GM12878 (cell line): Measurements from ENCODE around the gene SASH1. TPM values are rescaled to one million over a fixed set of nuclear protein-coding genes. Genes with fewer than 3 reads are reported as not detected.

Experiments
- ATAC-seq: fragments of 200-7000 bp; cut with Tn5 transposase; 3 replicates; pipeline ENCODE4 v1.9.1; 2020; ENCODE audit warnings: mild to moderate bottlenecking, moderate library complexity
- BruUV-seq: library from RNA; stranded (reverse); fragments of 400-500 nt; replicated peaks from 2 replicates; lab custom pipeline; 2021; lab: Mats Ljungman, UMichigan
- CTCF ChIA-PET: fragments of 300-600 bp; sonication (Branson Sonifier 250); formaldehyde crosslinking; extraction: SDS; loops from one replicate; lab custom pipeline; 2021; ENCODE audit warnings: inconsistent platforms; lab: Yijun Ruan, JAX
- POLR2A ChIA-PET: fragments of 350-600 bp; formaldehyde crosslinking; extraction: SDS; loops from one replicate; lab custom pipeline; 2021; ENCODE audit warnings: inconsistent platforms; lab: Charles Lee
- RAD21 ChIA-PET: fragments of 300-600 bp; sonication (Branson Sonifier 250); formaldehyde crosslinking; loops from one replicate; lab custom pipeline; 2023; ENCODE audit warnings: antibody characterized with exemption; ENCODE audit not compliant: unreplicated experiment; lab: Charles Lee
- SMC1A ChIA-PET: fragments of 300-600 bp; sonication (Branson Sonifier 250); formaldehyde crosslinking; loops from one replicate; lab custom pipeline; 2023; ENCODE audit not compliant: unreplicated experiment, uncharacterized antibody; lab: Charles Lee
- DNase-seq: peaks from one replicate; pipeline ENCODE4 v3.0.0-alpha.2; 2011; ENCODE audit warnings: low read depth, low spot score
- FAIRE-seq: peaks from 3 replicates; lab custom pipeline; 2011; peaks lifted over from hg19 to GRCh38; lab: Jason Lieb, UNC
- H2AFZ ChIP-seq: 2 replicates; pipeline ENCODE4 v1.6.0; 2011; ENCODE audit warnings: low read depth, low read length, control low read depth; ENCODE audit not compliant: control insufficient read depth
- H3K27ac ChIP-seq: 2 replicates; pipeline ENCODE4 v1.5.1; 2011; ENCODE audit warnings: control low read depth; ENCODE audit not compliant: control insufficient read depth, insufficient read depth
- H3K27me3 ChIP-seq, 2 experiments: replicated peaks in 1 of 2; 2 replicates each; pipeline versions ENCODE4 v1.6.0 to v1.6.1; 2011; ENCODE audit warnings: low read length in 1 of 2; ENCODE audit not compliant: control insufficient read depth in 2 of 2, insufficient read depth in 2 of 2
- H3K36me3 ChIP-seq, 2 experiments: 2 replicates each; pipeline ENCODE4 v1.5.1; 2011; ENCODE audit warnings: low read length in 1 of 2; ENCODE audit not compliant: control insufficient read depth in 2 of 2, insufficient read depth in 2 of 2
- H3K4me1 ChIP-seq: 2 replicates; pipeline ENCODE4 v1.6.1; 2011; ENCODE audit warnings: mild to moderate bottlenecking, low read length, moderate library complexity, mixed read lengths; ENCODE audit not compliant: control insufficient read depth, insufficient read depth
- H3K4me2 ChIP-seq: 2 replicates; pipeline ENCODE4 v1.6.0; 2011; ENCODE audit warnings: control low read depth; ENCODE audit not compliant: control insufficient read depth, insufficient read depth
- H3K4me3 ChIP-seq: fragments of 200-600 bp; sonication (generic); 2 replicates; pipeline ENCODE4 v1.5.1; 2016
- H3K79me2 ChIP-seq: 2 replicates; pipeline ENCODE4 v1.6.0; 2011; ENCODE audit warnings: low read length; ENCODE audit not compliant: control insufficient read depth, insufficient read depth
- H3K9ac ChIP-seq: 2 replicates; pipeline ENCODE4 v1.8.0; 2011; ENCODE audit warnings: low read length, control low read depth, mixed read lengths; ENCODE audit not compliant: control insufficient read depth, insufficient read depth
- H3K9me3 ChIP-seq: replicated peaks from 3 replicates; pipeline ENCODE4 v1.5.1; 2011; ENCODE audit warnings: mild to moderate bottlenecking, low read length; ENCODE audit not compliant: control insufficient read depth, insufficient read depth
- H4K20me1 ChIP-seq: 2 replicates; pipeline ENCODE4 v1.6.0; 2011; ENCODE audit not compliant: control insufficient read depth, insufficient read depth
- BCL11A ChIP-seq: IDR thresholded peaks from 2 replicates; pipeline ENCODE4 v1.6.1; 2011; ENCODE audit warnings: low read depth, low read length
- DPF2 ChIP-seq: fragments of 450-650 bp; IDR thresholded peaks from 2 replicates; pipeline ENCODE4 v1.6.1; 2017; ENCODE audit warnings: mild to moderate bottlenecking
- EED ChIP-seq: sonication (generic); IDR thresholded peaks from 2 replicates; pipeline ENCODE4 v1.6.1; 2016; ENCODE audit warnings: antibody characterized with exemption, low read depth
- KLF5 ChIP-seq: fragments of 450-650 bp; IDR thresholded peaks from 2 replicates; pipeline ENCODE4 v1.6.1; 2014; ENCODE audit warnings: mild to moderate bottlenecking; ENCODE audit not compliant: partially characterized antibody
- MEF2A ChIP-seq: IDR thresholded peaks from 2 replicates; pipeline ENCODE4 v1.6.1; 2011; ENCODE audit warnings: low read depth, mild to moderate bottlenecking, low read length, moderate library complexity; ENCODE audit not compliant: insufficient read depth
- MTA3 ChIP-seq: IDR thresholded peaks from 2 replicates; pipeline ENCODE4 v1.6.1; 2012; ENCODE audit warnings: low read length, inconsistent platforms, borderline replicate concordance
- POLR2AphosphoS2 ChIP-seq: IDR thresholded peaks from 2 replicates; pipeline ENCODE4 v1.6.1; 2011; ENCODE audit warnings: low read depth, mild to moderate bottlenecking, low read length, improper control_type of control experiment, moderate library complexity
- SMAD1 ChIP-seq: fragments of 450-650 bp; IDR thresholded peaks from 2 replicates; pipeline ENCODE4 v1.6.1; 2018; ENCODE audit warnings: mild to moderate bottlenecking, low read depth; ENCODE audit not compliant: partially characterized antibody
- ZNF274 ChIP-seq: IDR thresholded peaks from one replicate; pipeline ENCODE4 v1.8.0; 2011; ENCODE audit not compliant: insufficient read length, insufficient read depth
- WGBS: methylation state at CpG from one replicate; pipeline ENCODE4 v1.1.6; 2016; ENCODE audit warnings: low lambda C conversion rate; ENCODE audit not compliant: insufficient replicate concordance, insufficient coverage; ENCODE audit errors: missing lambda C conversion rate; 5-methylcytosine and 5-hydroxymethylcytosine counted together
- in situ Hi-C: fragments of 300-500 bp; cut with MboI; formaldehyde crosslinking; loops from 9 replicates; pipeline ENCODE4 v1.14.3; 2018; ENCODE audit warnings: mixed read lengths
- intact Hi-C: fragments of 100-400 bp; cut with micrococcal nuclease; formaldehyde crosslinking; loops from one replicate; pipeline ENCODE4 v1.14.2; 2022; ENCODE audit not compliant: unreplicated experiment
- polyA plus RNA-seq, 11 experiments: library from polyadenylated mRNA; depleted of rRNA in 4 of 11; unstranded in 6 of 11; stranded (reverse) in 5 of 11; fragments of >200 nt; fragmentation: Nextera tagmentation in 4 of 11; fragmentation: Illumina TruSeq in 1 of 11; extraction: Ambion mirVana in 4 of 11; extraction: Trizol in 1 of 11; gene quantifications; 1 replicate in 1 of 11; 2 replicates in 10 of 11; pipeline versions ENCODE4 v1.2.1 to v1.2.3, GENCODE V29; 2011 to 2016; ENCODE audit warnings: inconsistent platforms in 2 of 11, missing spikeins in 2 of 11, low read depth in 1 of 11
- total RNA-seq, 4 experiments: library from RNA; depleted of rRNA in 3 of 4; stranded (reverse); fragments of >200 nt in 3 of 4; fragmentation: Illumina TruSeq in 1 of 4; extraction: Trizol in 1 of 4; gene quantifications; 2 replicates each; pipeline versions ENCODE4 v1.2.1 to v1.2.3, GENCODE V29; 2013 to 2021
- TF ChIP-seq, protein P1 (sequence below): fragments of 450-650 bp; formaldehyde crosslinking; IDR thresholded peaks from 2 replicates; pipeline ENCODE4 v1.4.0; 2022; ENCODE audit warnings: mild to moderate bottlenecking, moderate library complexity
- TF ChIP-seq, protein P2 (sequence below): fragments of 450-650 bp; IDR thresholded peaks from 2 replicates; pipeline ENCODE4 v1.6.1; 2017; ENCODE audit warnings: mild to moderate bottlenecking, low read depth, inconsistent platforms; ENCODE audit not compliant: poor library complexity, severe bottlenecking

SASH1 gene
- total and polyA plus RNA-seq, 10 of the 15 experiments (the other 5 are each of a cell fraction or from before 2014, with no cell fraction given), result 0.01 to 0.73 (median 0.14) TPM; not detected in 4

DNA sequence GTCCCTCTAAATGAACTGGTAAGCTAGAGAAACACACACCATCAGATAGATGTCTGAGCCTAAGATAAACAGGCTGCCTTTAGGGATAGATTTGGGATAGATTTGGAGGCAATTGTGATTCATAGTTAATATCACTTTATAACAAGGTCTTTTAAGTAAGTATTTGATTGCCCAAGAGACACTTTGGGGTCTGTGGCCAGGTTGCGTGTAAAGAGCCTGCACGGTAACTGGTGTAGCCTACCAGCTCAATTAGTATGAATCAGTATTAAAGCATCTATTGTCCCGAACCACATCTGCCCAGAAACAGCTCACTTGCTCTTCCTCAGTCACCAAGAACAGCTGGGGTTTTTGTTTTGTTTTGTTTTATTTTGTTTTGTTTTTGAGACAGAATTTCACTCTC lies 193.3 kb downstream of the SASH1 start:
- H4K20me1 ChIP-seq, result no peaks in the 10 kb centered on the region
- no peak overlapping the region for H3K9ac ChIP-seq
- ChIA-PET RAD21 (no interaction called here), POLR2A (no interaction called here), SMC1A (interaction anchor here (0.8 kb wide), 1 partner anchor 207 kb away, joined by 3 read pairs; no protein-coding TSS in a partner anchor), CTCF (interaction anchor here (0.9 to 2.2 kb wide), 3 partner anchors 12 to 42 kb away, joined by 3 to 4 read pairs (median 3); no protein-coding TSS in a partner anchor)
- in situ Hi-C loops (no loop called here), intact Hi-C loops (no loop called here)
- H3K9me3 ChIP-seq, result no peaks in the 10 kb centered on the region
- no peak for TF ChIP-seq SMAD1
- TF ChIP-seq ZNF274, result no peak
- no peak for TF ChIP-seq BCL11A
- no peak for TF ChIP-seq KLF5
- no peak for TF ChIP-seq EED
- no peak for TF ChIP-seq MTA3
- no peaks in the 10 kb centered on the region for H3K79me2 ChIP-seq
- 59% methylated on average over 3 of the region's 3 CpGs for WGBS
- H3K4me3 ChIP-seq, result no peak overlapping the region
- no TSS peak for BruUV-seq
- no peak for FAIRE-seq
- no peak overlapping the region for H2AFZ ChIP-seq
- no peak for ATAC-seq
- H3K36me3 ChIP-seq, result no peaks in the 10 kb centered on the region
- no peak overlapping the region for H3K27ac ChIP-seq
- no peaks in the 10 kb centered on the region; a peak in 2 of 4 replicates for H3K27me3 ChIP-seq
- no peak overlapping the region for H3K4me2 ChIP-seq
- no peaks in the 10 kb centered on the region for H3K4me1 ChIP-seq
- no peak for DNase-seq

DNA sequence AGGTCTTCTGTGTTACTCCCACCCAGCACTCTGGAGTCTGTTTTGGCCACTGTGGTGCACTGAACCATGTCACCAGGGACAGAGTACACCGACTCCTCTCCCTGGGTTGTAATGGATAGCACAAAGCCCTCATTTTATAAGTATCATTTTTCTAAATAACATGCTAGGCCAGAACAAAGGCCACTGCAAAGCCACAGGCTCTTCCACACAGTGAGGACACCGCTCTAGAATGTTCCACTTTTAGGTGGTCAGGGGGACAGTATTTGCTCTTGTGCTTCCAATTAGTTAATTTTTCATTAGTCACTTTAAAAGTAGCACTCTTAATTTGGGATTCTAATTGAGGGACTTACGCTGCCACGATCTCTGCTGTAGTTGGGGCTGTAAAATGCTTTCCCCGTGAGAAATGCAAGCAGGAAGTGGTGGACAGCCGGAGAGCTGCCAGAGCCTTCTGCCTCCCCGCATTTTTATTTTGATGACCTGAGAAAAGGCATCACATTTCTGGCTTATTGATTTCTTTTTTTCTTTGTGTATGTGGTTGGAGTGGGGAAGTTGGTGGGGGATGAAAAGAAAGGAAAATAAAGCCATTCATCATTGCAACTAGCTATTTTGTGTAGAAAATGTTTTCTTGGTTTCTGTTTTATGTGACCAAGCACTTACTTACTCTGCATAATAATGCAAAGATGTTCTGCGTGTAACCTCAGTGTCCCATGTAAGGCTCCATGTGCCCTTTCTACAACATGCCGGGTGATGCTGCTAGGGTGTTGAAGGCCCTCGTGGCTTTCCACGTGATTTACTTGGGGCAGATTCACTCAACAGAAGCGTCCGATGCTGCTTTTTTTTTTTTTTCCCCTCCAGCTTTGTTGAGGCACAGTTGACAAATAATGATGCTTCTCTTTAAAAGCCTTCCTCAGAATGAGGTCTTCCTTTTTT lies 195.9 kb downstream of the SASH1 start:
- H3K9me3 ChIP-seq, result no peaks in the 10 kb centered on the region
- no peak overlapping the region for H3K9ac ChIP-seq
- ChIA-PET RAD21 (no interaction called here), POLR2A (no interaction called here), SMC1A (interaction anchor here (1.4 kb wide), 1 partner anchor 8 kb away, joined by 3 read pairs; no protein-coding TSS in a partner anchor), CTCF (no interaction called here)
- WGBS, result 62% methylated on average over 13 of the region's 13 CpGs
- BruUV-seq, result no TSS peak
- no peaks in the 10 kb centered on the region; a peak in 2 of 4 replicates for H3K27me3 ChIP-seq
- H3K4me3 ChIP-seq, result no peak overlapping the region
- intact Hi-C loops (no loop called here), in situ Hi-C loops (no loop called here)
- no peak overlapping the region for H2AFZ ChIP-seq
- H3K4me2 ChIP-seq, result no peak overlapping the region
- H3K36me3 ChIP-seq, result no peaks in the 10 kb centered on the region
- DNase-seq (no peak), ATAC-seq (no peak), FAIRE-seq (no peak)
- no peak overlapping the region for H3K27ac ChIP-seq
- H3K79me2 ChIP-seq, result no peaks in the 10 kb centered on the region
- H3K4me1 ChIP-seq, result no peaks in the 10 kb centered on the region
- H4K20me1 ChIP-seq, result no peaks in the 10 kb centered on the region
- TF ChIP-seq POLR2AphosphoS2 (no peak), DPF2 (no peak), MEF2A (no peak)
- TF ChIP-seq, protein P1, sequence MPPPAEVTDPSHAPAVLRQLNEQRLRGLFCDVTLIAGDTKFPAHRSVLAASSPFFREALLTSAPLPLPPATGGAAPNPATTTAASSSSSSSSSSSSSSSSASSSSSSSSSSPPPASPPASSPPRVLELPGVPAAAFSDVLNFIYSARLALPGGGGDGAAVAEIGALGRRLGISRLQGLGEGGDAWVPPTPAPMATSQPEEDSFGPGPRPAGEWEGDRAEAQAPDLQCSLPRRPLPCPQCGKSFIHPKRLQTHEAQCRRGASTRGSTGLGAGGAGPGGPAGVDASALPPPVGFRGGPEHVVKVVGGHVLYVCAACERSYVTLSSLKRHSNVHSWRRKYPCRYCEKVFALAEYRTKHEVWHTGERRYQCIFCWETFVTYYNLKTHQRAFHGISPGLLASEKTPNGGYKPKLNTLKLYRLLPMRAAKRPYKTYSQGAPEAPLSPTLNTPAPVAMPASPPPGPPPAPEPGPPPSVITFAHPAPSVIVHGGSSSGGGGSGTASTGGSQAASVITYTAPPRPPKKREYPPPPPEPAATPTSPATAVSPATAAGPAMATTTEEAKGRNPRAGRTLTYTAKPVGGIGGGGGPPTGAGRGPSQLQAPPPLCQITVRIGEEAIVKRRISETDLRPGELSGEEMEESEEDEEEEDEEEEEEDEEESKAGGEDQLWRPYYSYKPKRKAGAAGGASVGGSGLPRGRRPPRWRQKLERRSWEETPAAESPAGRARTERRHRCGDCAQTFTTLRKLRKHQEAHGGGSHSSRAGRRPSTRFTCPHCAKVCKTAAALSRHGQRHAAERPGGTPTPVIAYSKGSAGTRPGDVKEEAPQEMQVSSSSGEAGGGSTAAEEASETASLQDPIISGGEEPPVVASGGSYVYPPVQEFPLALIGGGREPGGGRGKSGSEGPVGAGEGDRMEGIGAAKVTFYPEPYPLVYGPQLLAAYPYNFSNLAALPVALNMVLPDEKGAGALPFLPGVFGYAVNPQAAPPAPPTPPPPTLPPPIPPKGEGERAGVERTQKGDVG (CRISPR knock-in tag), result no peak
- TF ChIP-seq, protein P2, sequence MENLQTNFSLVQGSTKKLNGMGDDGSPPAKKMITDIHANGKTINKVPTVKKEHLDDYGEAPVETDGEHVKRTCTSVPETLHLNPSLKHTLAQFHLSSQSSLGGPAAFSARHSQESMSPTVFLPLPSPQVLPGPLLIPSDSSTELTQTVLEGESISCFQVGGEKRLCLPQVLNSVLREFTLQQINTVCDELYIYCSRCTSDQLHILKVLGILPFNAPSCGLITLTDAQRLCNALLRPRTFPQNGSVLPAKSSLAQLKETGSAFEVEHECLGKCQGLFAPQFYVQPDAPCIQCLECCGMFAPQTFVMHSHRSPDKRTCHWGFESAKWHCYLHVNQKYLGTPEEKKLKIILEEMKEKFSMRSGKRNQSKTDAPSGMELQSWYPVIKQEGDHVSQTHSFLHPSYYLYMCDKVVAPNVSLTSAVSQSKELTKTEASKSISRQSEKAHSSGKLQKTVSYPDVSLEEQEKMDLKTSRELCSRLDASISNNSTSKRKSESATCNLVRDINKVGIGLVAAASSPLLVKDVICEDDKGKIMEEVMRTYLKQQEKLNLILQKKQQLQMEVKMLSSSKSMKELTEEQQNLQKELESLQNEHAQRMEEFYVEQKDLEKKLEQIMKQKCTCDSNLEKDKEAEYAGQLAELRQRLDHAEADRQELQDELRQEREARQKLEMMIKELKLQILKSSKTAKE, result no peak
